ENCODE results near the gene GALNT17. TPM values are rescaled to one million over a fixed set of nuclear protein-coding genes. Genes with fewer than 3 reads are reported as not detected.

Gene GALNT17
- 1 to 10 TPM; 1.7 to 6.1 TPM for polyA plus RNA-seq

- H3K36me3 ChIP-seq (ENCODE audit: control insufficient read depth in 2 of 2, insufficient read depth in 2 of 2, low read length in 1 of 2), result no peaks in the 10 kb centered on the region
- WGBS, 2 donors, result 2 to 7% methylated on average over 29 to 34 of the region's 34 CpGs
- H3K4me3 ChIP-seq (ENCODE audit: low read depth in 1 of 2, low read length in 2 of 2), result peak within 1 kb of the TSS; percentile 46 to 51
- peaks cover 0 to 8% of the 10 kb centered on the region in 2 donors for H3K27me3 ChIP-seq (ENCODE audit: control insufficient read depth in 1 of 2, insufficient read depth in 2 of 2, low read length in 2 of 2)
- H3K4me1 ChIP-seq (ENCODE audit: control insufficient read depth in 2 of 2, insufficient read depth in 2 of 2, low read length in 1 of 2), result peaks cover 0 to 2% of the 10 kb centered on the region in 2 donors
- H3K27ac ChIP-seq (ENCODE audit: low read depth in 2 of 2, low read length in 1 of 2), result peak within 1 kb of the TSS; percentile 15 to 37
- H3K9me3 ChIP-seq (ENCODE audit: control insufficient read depth in 2 of 2, insufficient read depth in 1 of 2, low read depth in 1 of 2, low read length in 1 of 2), result no peaks in the 10 kb centered on the region
Observed at GRCh38 chr7:71132127-71132376, at the start of gene GALNT17. TSS of gene GALNT17 (plus strand) at chr7:71132144.

- 36 to 46% methylated on average over 2 of the region's 2 CpGs for WGBS, 2 donors
- Histone ChIP-seq H3K36me3 (ENCODE audit: control insufficient read depth in 2 of 2, insufficient read depth in 2 of 2, low read length in 1 of 2) (no peaks in the 10 kb centered on the region), H3K27ac (ENCODE audit: low read depth in 2 of 2, low read length in 1 of 2) (no peak overlapping the region), H3K9me3 (ENCODE audit: control insufficient read depth in 2 of 2, insufficient read depth in 1 of 2, low read depth in 1 of 2, low read length in 1 of 2) (no peaks in the 10 kb centered on the region), H3K4me1 (ENCODE audit: control insufficient read depth in 2 of 2, insufficient read depth in 2 of 2, low read length in 1 of 2) (no peaks in the 10 kb centered on the region), H3K27me3 (ENCODE audit: control insufficient read depth in 1 of 2, insufficient read depth in 2 of 2, low read length in 2 of 2) (no peaks in the 10 kb centered on the region), H3K4me3 (ENCODE audit: low read depth in 1 of 2, low read length in 2 of 2) (no peak overlapping the region)
Observed at GRCh38 chr7:71095266-71095860, 36.6 kb upstream of the GALNT17 start.

GRCh38 chr7:71096351-71096750, 35.6 kb upstream of the GALNT17 start:
- no peaks in the 10 kb centered on the region for H3K4me1 ChIP-seq (ENCODE audit: control insufficient read depth in 2 of 2, insufficient read depth in 2 of 2, low read length in 1 of 2)
- no peaks in the 10 kb centered on the region for H3K27me3 ChIP-seq (ENCODE audit: control insufficient read depth in 1 of 2, insufficient read depth in 2 of 2, low read length in 2 of 2)
- no peak overlapping the region for H3K4me3 ChIP-seq (ENCODE audit: low read depth in 1 of 2, low read length in 2 of 2)
- no peak overlapping the region for H3K27ac ChIP-seq (ENCODE audit: low read depth in 2 of 2, low read length in 1 of 2)
- H3K36me3 ChIP-seq (ENCODE audit: control insufficient read depth in 2 of 2, insufficient read depth in 2 of 2, low read length in 1 of 2), result no peaks in the 10 kb centered on the region
- H3K9me3 ChIP-seq (ENCODE audit: control insufficient read depth in 2 of 2, insufficient read depth in 1 of 2, low read depth in 1 of 2, low read length in 1 of 2), result no peaks in the 10 kb centered on the region
- WGBS, 2 donors, result 96 to 97% methylated on average over 1 of the region's 1 CpG

GRCh38 chr7:71106226-71106625, 25.7 kb upstream of the GALNT17 start:
- no peaks in the 10 kb centered on the region for H3K36me3 ChIP-seq (ENCODE audit: control insufficient read depth in 2 of 2, insufficient read depth in 2 of 2, low read length in 1 of 2)
- 85 to 93% methylated on average over 4 of the region's 4 CpGs for WGBS, 2 donors
- H3K27me3 ChIP-seq (ENCODE audit: control insufficient read depth in 1 of 2, insufficient read depth in 2 of 2, low read length in 2 of 2), result no peaks in the 10 kb centered on the region
- H3K4me1 ChIP-seq (ENCODE audit: control insufficient read depth in 2 of 2, insufficient read depth in 2 of 2, low read length in 1 of 2), result no peaks in the 10 kb centered on the region
- H3K9me3 ChIP-seq (ENCODE audit: control insufficient read depth in 2 of 2, insufficient read depth in 1 of 2, low read depth in 1 of 2, low read length in 1 of 2), result no peaks in the 10 kb centered on the region
- no peak overlapping the region for H3K27ac ChIP-seq (ENCODE audit: low read depth in 2 of 2, low read length in 1 of 2)
- no peak overlapping the region for H3K4me3 ChIP-seq (ENCODE audit: low read depth in 1 of 2, low read length in 2 of 2)

GRCh38 chr7:71112436-71112835, 19.5 kb upstream of the GALNT17 start:
- Histone ChIP-seq H3K27ac (ENCODE audit: low read depth in 2 of 2, low read length in 1 of 2) (no peak overlapping the region), H3K9me3 (ENCODE audit: control insufficient read depth in 2 of 2, insufficient read depth in 1 of 2, low read depth in 1 of 2, low read length in 1 of 2) (no peaks in the 10 kb centered on the region), H3K36me3 (ENCODE audit: control insufficient read depth in 2 of 2, insufficient read depth in 2 of 2, low read length in 1 of 2) (no peaks in the 10 kb centered on the region), H3K4me3 (ENCODE audit: low read depth in 1 of 2, low read length in 2 of 2) (no peak overlapping the region), H3K4me1 (ENCODE audit: control insufficient read depth in 2 of 2, insufficient read depth in 2 of 2, low read length in 1 of 2) (no peaks in the 10 kb centered on the region), H3K27me3 (ENCODE audit: control insufficient read depth in 1 of 2, insufficient read depth in 2 of 2, low read length in 2 of 2) (no peaks in the 10 kb centered on the region)
- 49 to 51% methylated on average over 4 of the region's 4 CpGs for WGBS, 2 donors

- Histone ChIP-seq H3K27me3 (ENCODE audit: control insufficient read depth in 1 of 2, insufficient read depth in 2 of 2, low read length in 2 of 2) (no peaks in the 10 kb centered on the region), H3K36me3 (ENCODE audit: control insufficient read depth in 2 of 2, insufficient read depth in 2 of 2, low read length in 1 of 2) (no peaks in the 10 kb centered on the region), H3K9me3 (ENCODE audit: control insufficient read depth in 2 of 2, insufficient read depth in 1 of 2, low read depth in 1 of 2, low read length in 1 of 2) (no peaks in the 10 kb centered on the region), H3K4me1 (ENCODE audit: control insufficient read depth in 2 of 2, insufficient read depth in 2 of 2, low read length in 1 of 2) (no peaks in the 10 kb centered on the region), H3K4me3 (ENCODE audit: low read depth in 1 of 2, low read length in 2 of 2) (no peak overlapping the region), H3K27ac (ENCODE audit: low read depth in 2 of 2, low read length in 1 of 2) (no peak overlapping the region)
- WGBS, 2 donors, result 94 to 96% methylated on average over 3 of the region's 3 CpGs
Observed at GRCh38 chr7:71120096-71120495, 11.8 kb upstream of the GALNT17 start.

- H3K4me1 ChIP-seq (ENCODE audit: control insufficient read depth in 2 of 2, insufficient read depth in 2 of 2, low read length in 1 of 2), result peaks cover 0 to 2% of the 10 kb centered on the region in 2 donors
- H3K4me3 ChIP-seq (ENCODE audit: low read depth in 1 of 2, low read length in 2 of 2), result no peak overlapping the region
- 58 to 64% methylated on average over 3 of the region's 3 CpGs for WGBS, 2 donors
Observed at GRCh38 chr7:71129126-71129525, 2.8 kb upstream of the GALNT17 start.

GRCh38 chr7:71130031-71130679, 1.8 kb upstream of the GALNT17 start:
- WGBS, 2 donors, result 51 to 52% methylated on average over 5 of the region's 5 CpGs
- Histone ChIP-seq H3K36me3 (ENCODE audit: control insufficient read depth in 2 of 2, insufficient read depth in 2 of 2, low read length in 1 of 2) (no peaks in the 10 kb centered on the region), H3K4me3 (ENCODE audit: low read depth in 1 of 2, low read length in 2 of 2) (no peak overlapping the region), H3K9me3 (ENCODE audit: control insufficient read depth in 2 of 2, insufficient read depth in 1 of 2, low read depth in 1 of 2, low read length in 1 of 2) (no peaks in the 10 kb centered on the region), H3K27ac (ENCODE audit: low read depth in 2 of 2, low read length in 1 of 2) (no peak overlapping the region), H3K27me3 (ENCODE audit: control insufficient read depth in 1 of 2, insufficient read depth in 2 of 2, low read length in 2 of 2) (peaks cover 0 to 8% of the 10 kb centered on the region in 2 donors), H3K4me1 (ENCODE audit: control insufficient read depth in 2 of 2, insufficient read depth in 2 of 2, low read length in 1 of 2) (peaks cover 0 to 2% of the 10 kb centered on the region in 2 donors)

More at GRCh38 chr7:71129126-71129525, 2.8 kb upstream of the GALNT17 start:
- Histone ChIP-seq H3K36me3 (ENCODE audit: control insufficient read depth in 2 of 2, insufficient read depth in 2 of 2, low read length in 1 of 2) (no peaks in the 10 kb centered on the region), H3K27me3 (ENCODE audit: control insufficient read depth in 1 of 2, insufficient read depth in 2 of 2, low read length in 2 of 2) (peaks cover 0 to 8% of the 10 kb centered on the region in 2 donors), H3K27ac (ENCODE audit: low read depth in 2 of 2, low read length in 1 of 2) (no peak overlapping the region), H3K9me3 (ENCODE audit: control insufficient read depth in 2 of 2, insufficient read depth in 1 of 2, low read depth in 1 of 2, low read length in 1 of 2) (no peaks in the 10 kb centered on the region)

- peaks cover 0 to 8% of the 10 kb centered on the region in 2 donors for H3K27me3 ChIP-seq (ENCODE audit: control insufficient read depth in 1 of 2, insufficient read depth in 2 of 2, low read length in 2 of 2)
- no peaks in the 10 kb centered on the region for H3K36me3 ChIP-seq (ENCODE audit: control insufficient read depth in 2 of 2, insufficient read depth in 2 of 2, low read length in 1 of 2)
- H3K4me3 ChIP-seq (ENCODE audit: low read depth in 1 of 2, low read length in 2 of 2), result peak overlapping the region; percentile 46 to 51
- no peaks in the 10 kb centered on the region for H3K9me3 ChIP-seq (ENCODE audit: control insufficient read depth in 2 of 2, insufficient read depth in 1 of 2, low read depth in 1 of 2, low read length in 1 of 2)
- H3K27ac ChIP-seq (ENCODE audit: low read depth in 2 of 2, low read length in 1 of 2), result peak overlapping the region; percentile 15 to 37
- WGBS, 2 donors, result 2% methylated on average over 59 to 113 of the region's 113 CpGs
- H3K4me1 ChIP-seq (ENCODE audit: control insufficient read depth in 2 of 2, insufficient read depth in 2 of 2, low read length in 1 of 2), result peaks cover 0 to 2% of the 10 kb centered on the region in 2 donors
Observed at GRCh38 chr7:71131256-71132126, 453 bp upstream of the GALNT17 start.
